GM12801 (cell line): ENCODE data around the gene ZNF382.

ENCODE experiments used
- CTCF ChIP-seq: IDR thresholded peaks from one replicate; pipeline ENCODE4 v1.5.1; 2011; ENCODE audit warnings: control low read depth; ENCODE audit not compliant: insufficient read length; ENCODE audit errors: extremely low read depth

Gene ZNF382

DNA sequence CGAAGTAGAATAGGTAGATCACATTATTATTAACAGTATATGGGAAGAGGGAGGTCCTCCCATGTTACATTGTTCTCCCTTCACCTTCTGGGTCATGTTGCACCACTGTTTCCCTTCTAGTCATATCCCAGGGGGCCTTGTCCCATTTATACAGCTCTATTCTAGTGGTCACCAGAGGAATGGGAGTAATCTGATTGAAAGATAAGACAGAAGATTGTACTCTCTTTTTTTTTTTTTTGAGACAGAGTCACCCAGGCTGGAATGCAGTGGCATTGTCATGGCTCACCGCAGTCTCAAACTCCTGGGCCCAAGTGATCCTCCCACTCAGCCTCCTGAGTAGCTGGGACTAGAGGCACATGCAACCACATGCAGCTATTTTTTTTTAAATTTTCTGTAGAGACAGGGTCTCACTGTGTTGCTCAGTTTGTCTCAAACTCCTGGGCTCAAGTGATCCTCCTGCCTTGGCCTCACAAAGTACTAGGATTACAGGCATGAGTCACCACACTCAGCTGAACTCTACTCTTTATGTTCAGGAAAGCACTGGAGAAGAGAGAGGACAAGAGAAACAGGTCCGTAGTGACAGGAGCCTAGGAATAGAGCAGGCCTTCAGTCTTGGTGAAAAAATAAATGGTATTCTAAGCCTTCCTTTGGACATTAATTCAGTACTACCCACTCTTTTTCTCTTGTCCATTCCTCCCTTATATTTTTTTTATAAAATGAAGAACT lies 27.7 kb upstream of the ZNF382 start:
- TF ChIP-seq CTCF = no peak

- no peak for TF ChIP-seq CTCF
These were observed 25.9 kb upstream of the ZNF382 start for GRCh38 chr19:36579255-36579654.

GRCh38 chr19:36604656-36605100 lies 435 bp upstream of the ZNF382 start:
- no peak for TF ChIP-seq CTCF

DNA sequence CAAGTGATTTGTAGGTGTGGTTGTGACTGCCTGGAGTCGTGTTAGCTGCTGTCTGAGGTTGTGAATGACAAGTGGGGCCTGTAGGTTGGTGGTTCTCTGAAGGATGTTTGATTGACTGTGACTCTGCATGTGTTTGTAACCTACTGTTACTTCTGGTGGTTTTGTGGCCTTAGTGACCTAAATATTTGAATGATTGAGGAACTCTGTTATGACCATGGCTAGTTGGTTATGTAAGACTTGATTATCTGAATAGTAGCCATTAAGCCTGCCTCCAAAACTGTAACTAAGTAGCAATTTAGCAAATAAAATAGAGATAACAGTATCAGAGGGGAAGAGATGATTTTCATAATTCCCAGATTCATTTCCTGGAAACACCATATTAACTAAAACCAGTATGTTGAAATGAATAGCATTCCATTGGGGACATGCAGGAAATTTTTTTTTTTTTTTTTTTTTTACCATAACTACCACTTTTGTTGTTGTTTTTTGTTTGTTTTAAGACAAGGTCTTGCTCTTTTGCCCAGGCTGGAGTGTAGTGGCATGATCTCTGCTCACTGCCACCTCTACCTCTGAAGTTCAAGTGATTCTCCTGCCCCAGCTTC lies 865 bp downstream of the ZNF382 start:
- no peak for TF ChIP-seq CTCF

DNA sequence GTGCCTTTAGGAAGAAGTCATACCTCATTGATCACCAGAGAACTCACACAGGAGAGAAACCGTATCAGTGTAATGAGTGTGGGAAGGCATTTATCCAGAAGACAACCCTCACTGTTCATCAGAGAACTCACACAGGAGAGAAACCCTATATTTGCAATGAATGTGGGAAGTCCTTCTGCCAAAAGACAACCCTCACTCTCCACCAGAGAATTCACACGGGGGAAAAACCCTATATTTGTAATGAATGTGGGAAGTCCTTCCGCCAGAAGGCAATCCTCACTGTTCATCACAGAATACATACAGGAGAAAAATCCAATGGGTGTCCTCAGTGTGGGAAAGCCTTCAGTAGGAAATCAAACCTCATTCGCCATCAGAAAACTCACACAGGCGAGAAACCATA lies 21.9 kb downstream of the ZNF382 start:
- TF ChIP-seq CTCF = no peak

GRCh38 chr19:36635342-36635741 lies 30.2 kb downstream of the ZNF382 start:
- no peak for TF ChIP-seq CTCF

DNA sequence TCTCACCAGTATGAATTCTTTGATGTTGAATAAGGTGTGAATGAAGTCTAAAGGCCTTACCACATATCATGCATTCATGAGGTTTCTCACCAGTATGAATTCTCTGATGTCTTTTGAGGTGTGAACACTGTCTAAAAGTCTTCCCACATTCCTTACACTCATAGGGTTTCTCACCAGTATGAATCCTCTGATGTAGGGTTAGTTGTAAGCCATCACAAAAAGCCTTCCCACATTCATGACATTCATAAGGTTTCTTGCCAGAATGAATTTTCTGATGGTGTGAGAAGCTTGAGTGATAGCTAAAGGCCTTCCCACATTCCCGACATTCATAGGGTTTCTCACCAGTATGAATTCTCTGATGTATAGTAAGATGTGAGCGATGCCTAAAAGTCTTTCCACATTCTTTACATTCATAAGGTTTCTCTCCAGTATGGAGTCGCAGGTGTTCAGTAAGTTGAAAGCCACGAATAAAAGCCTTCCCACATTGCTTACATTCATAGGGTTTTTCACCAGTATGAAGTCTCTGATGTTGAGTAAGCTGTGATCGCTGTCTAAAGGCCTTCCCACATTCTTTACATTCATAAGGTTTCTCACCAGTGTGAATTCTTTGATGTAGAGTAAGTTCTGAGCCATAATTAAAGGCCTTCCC lies 33.9 kb downstream of the ZNF382 start:
- no peak for TF ChIP-seq CTCF
